AG04450 (cell line): Measurements from ENCODE around the gene NET1. TPM values are rescaled to one million over a fixed set of nuclear protein-coding genes. Genes with fewer than 3 reads are reported as not detected.

ENCODE experiments used
- CTCF ChIA-PET: fragments of 300-600, 350-600 bp; formaldehyde crosslinking; extraction: SDS; loops from one replicate; lab custom pipeline; 2022; ENCODE audit warnings: antibody characterized with exemption, inconsistent platforms; lab: Charles Lee
- POLR2A ChIA-PET: fragments of 350-600 bp; formaldehyde crosslinking; extraction: SDS; loops from one replicate; lab custom pipeline; 2021; ENCODE audit warnings: antibody characterized with exemption, inconsistent platforms; lab: Yijun Ruan, JAX
- DNase-seq: peaks from one replicate; pipeline ENCODE4 v3.0.0-alpha.2; 2011; ENCODE audit warnings: low read depth, low spot score
- H3K27ac ChIP-seq: one replicate; pipeline ENCODE4 v1.5.1; 2012; ENCODE audit warnings: low read depth, low read length, control low read depth
- H3K27me3 ChIP-seq: one replicate; pipeline ENCODE4 v1.6.0; 2012; ENCODE audit warnings: low read length; ENCODE audit not compliant: control insufficient read depth, insufficient read depth
- H3K4me3 ChIP-seq: 2 replicates; pipeline ENCODE4 v1.5.1; 2011; ENCODE audit warnings: mild to moderate bottlenecking, low read depth, low read length, control low read depth
- H3K9me3 ChIP-seq: 2 replicates; pipeline ENCODE4 v1.5.1; 2012; ENCODE audit warnings: low read length; ENCODE audit not compliant: control insufficient read depth, insufficient read depth
- CTCF ChIP-seq: IDR thresholded peaks from 2 replicates; pipeline ENCODE4 v1.5.1; 2011; ENCODE audit warnings: low read depth, low read length, control low read depth, inconsistent platforms
- polyA plus RNA-seq: library from polyadenylated mRNA; depleted of rRNA; stranded (reverse); fragments of >200 nt; gene quantifications from 2 replicates; pipeline ENCODE4 v1.2.3, GENCODE V29; 2011

Gene NET1
- polyA plus RNA-seq, 1 experiment, result 46.8 TPM

- POLR2A ChIA-PET, result no interaction called here
- DNase-seq, result no peak
Measured at GRCh38 chr10:5399332-5399731, 13.0 kb upstream of the NET1 start.

GRCh38 chr10:5400468-5401240 is 11.7 kb upstream of the NET1 start:
- TF ChIP-seq CTCF, result no peak
- ChIA-PET CTCF (interaction anchor here (1.3 kb wide), 1 partner anchor 17 kb away, joined by 3 read pairs; no protein-coding TSS in a partner anchor), POLR2A (no interaction called here)
- no peak for DNase-seq
- H3K27me3 ChIP-seq, result no peaks in the 10 kb centered on the region
- no peak overlapping the region for H3K27ac ChIP-seq
- H3K9me3 ChIP-seq, result no peaks in the 10 kb centered on the region
- no peak overlapping the region for H3K4me3 ChIP-seq

More at GRCh38 chr10:5399332-5399731, 13.0 kb upstream of the NET1 start:
- TF ChIP-seq CTCF, result no peak
- Histone ChIP-seq H3K27me3 (no peaks in the 10 kb centered on the region), H3K27ac (no peak overlapping the region), H3K9me3 (no peaks in the 10 kb centered on the region), H3K4me3 (no peak overlapping the region)
- CTCF ChIA-PET, result interaction anchor here (1.1 kb wide), 1 partner anchor 16 kb away, joined by 3 read pairs; no protein-coding TSS in a partner anchor

- CTCF ChIA-PET, result no interaction called here
- no peak overlapping the region for H3K27ac ChIP-seq
- H3K4me3 ChIP-seq, result no peak overlapping the region
- H3K27me3 ChIP-seq, result no peaks in the 10 kb centered on the region
- no peak for TF ChIP-seq CTCF
- POLR2A ChIA-PET, result no interaction called here
- H3K9me3 ChIP-seq, result no peaks in the 10 kb centered on the region
- no peak for DNase-seq
Measured at GRCh38 chr10:5402798-5403197, 9.6 kb upstream of the NET1 start.

- CTCF ChIA-PET, result interaction anchor here (1.0 to 1.3 kb wide), 2 partner anchors 554 to 589 kb away, joined by 4 read pairs; no protein-coding TSS in a partner anchor
- Histone ChIP-seq H3K27me3 (no peaks in the 10 kb centered on the region), H3K4me3 (no peak within 1 kb of the TSS), H3K27ac (no peak within 1 kb of the TSS), H3K9me3 (no peaks in the 10 kb centered on the region)
- no peak for DNase-seq
- TF ChIP-seq CTCF, result no peak
- POLR2A ChIA-PET, result no interaction called here
Measured at GRCh38 chr10:5404208-5405041, 7.9 kb upstream of the NET1 start, which contains the start of gene TUBAL3. TSS of gene TUBAL3 (minus strand) at chr10:5404828. CDS start at chr10:5404792, 36 bp downstream.
